IMR-90 (cell line): ENCODE data around the gene KRTAP19-3. TPM values are rescaled to one million over a fixed set of nuclear protein-coding genes. Genes with fewer than 3 reads are reported as not detected.

Experiments
- microRNA-seq, 2 experiments: library from miRNA; stranded (forward) in 1 of 2; unstranded in 1 of 2; fragments of 10-50 nt in 1 of 2; fragments of <30 nt in 1 of 2; gene quantifications in 1 of 2; microRNA quantifications in 1 of 2; one replicate each; pipeline versions ENCODE3 to v1.1.0; 2013 to 2020; ENCODE audit not compliant: insufficient read depth in 1 of 2, insufficient read length in 1 of 2, unreplicated experiment in 1 of 2
- polyA plus RNA-seq, 3 experiments: library from polyadenylated mRNA; depleted of rRNA; stranded (reverse); fragments of >200 nt; gene quantifications; 2 replicates each; pipeline ENCODE4 v1.2.3, GENCODE V29; 2012; ENCODE audit warnings: low replicate concordance in 1 of 3
- small RNA-seq, 5 experiments: library from RNA; depleted of rRNA; stranded (forward); fragments of <200 nt; gene quantifications; one replicate each; pipeline ENCODE3, GENCODE V24; 2012
- total RNA-seq: library from RNA; depleted of rRNA; stranded (reverse); fragments of >200 nt; gene quantifications from 2 replicates; pipeline ENCODE4 v1.2.3, GENCODE V29; 2012; rRNA removed

KRTAP19-3 gene
- total and polyA plus RNA-seq, 2 of the 4 experiments (the other 2 are of a cell fraction): not detected

Small RNA genes within 50 kb of the gene (microRNA-seq; reads per million reads assigned to microRNA genes)
- gene AP000567.1 (ENCODE audit: insufficient read depth, insufficient read length) (not detected), gene KRTAP19-10P (ENCODE audit: insufficient read depth, insufficient read length) (not detected), gene KRTAP19-11P (ENCODE audit: insufficient read depth, insufficient read length) (not detected), gene KRTAP19-9P (ENCODE audit: insufficient read depth, insufficient read length) (not detected)

Small RNA genes within 50 kb of the gene (small RNA-seq; reads per million reads assigned to genes)
- gene AP000567.1: 0 reads per million in 5 experiments
- gene KRTAP19-10P: 0 reads per million in 5 experiments
- gene KRTAP19-11P: 0 reads per million in 5 experiments
- gene KRTAP19-9P: 0 reads per million in 5 experiments

Other genes with a start within 250 kb of the KRTAP19-3 start
- gene KRTAP24-1, start 209.1 kb downstream of the KRTAP19-3 start, total RNA-seq: not detected in 2 replicates
- not detected in 2 replicates for gene KRTAP24-1, start 209.1 kb downstream of the KRTAP19-3 start, polyA plus RNA-seq (2012; rRNA removed)
- not detected in 2 replicates for gene KRTAP25-1, start 202.5 kb downstream of the KRTAP19-3 start, total RNA-seq
- not detected in 2 replicates for gene KRTAP25-1, start 202.5 kb downstream of the KRTAP19-3 start, polyA plus RNA-seq (2012; rRNA removed)
- not detected in 2 replicates for gene KRTAP26-1, start 171.7 kb downstream of the KRTAP19-3 start, total RNA-seq
- gene KRTAP26-1, start 171.7 kb downstream of the KRTAP19-3 start, polyA plus RNA-seq (2012; rRNA removed): not detected in 2 replicates
- not detected in 2 replicates for gene KRTAP27-1, start 154.3 kb downstream of the KRTAP19-3 start, total RNA-seq
- not detected in 2 replicates for gene KRTAP27-1, start 154.3 kb downstream of the KRTAP19-3 start, polyA plus RNA-seq (2012; rRNA removed)
- not detected in 2 replicates for gene KRTAP23-1, start 143.4 kb downstream of the KRTAP19-3 start, total RNA-seq
- not detected in 2 replicates for gene KRTAP23-1, start 143.4 kb downstream of the KRTAP19-3 start, polyA plus RNA-seq (2012; rRNA removed)
- not detected in 2 replicates for gene KRTAP13-2, start 119.7 kb downstream of the KRTAP19-3 start, total RNA-seq
- not detected in 2 replicates for gene KRTAP13-2, start 119.7 kb downstream of the KRTAP19-3 start, polyA plus RNA-seq (2012; rRNA removed)
- not detected in 2 replicates for gene KRTAP13-1, start 96.0 kb downstream of the KRTAP19-3 start, total RNA-seq
- not detected in 2 replicates for gene KRTAP13-1, start 96.0 kb downstream of the KRTAP19-3 start, polyA plus RNA-seq (2012; rRNA removed)
- not detected in 2 replicates for gene KRTAP13-3, start 66.1 kb downstream of the KRTAP19-3 start, total RNA-seq
- gene KRTAP13-3, start 66.1 kb downstream of the KRTAP19-3 start, polyA plus RNA-seq (2012; rRNA removed): not detected in 2 replicates
- not detected in 2 replicates for gene KRTAP13-4, start 61.8 kb downstream of the KRTAP19-3 start, total RNA-seq
- not detected in 2 replicates for gene KRTAP13-4, start 61.8 kb downstream of the KRTAP19-3 start, polyA plus RNA-seq (2012; rRNA removed)
- gene KRTAP15-1, start 51.7 kb downstream of the KRTAP19-3 start, total RNA-seq: not detected in 2 replicates
- gene KRTAP15-1, start 51.7 kb downstream of the KRTAP19-3 start, polyA plus RNA-seq (2012; rRNA removed): not detected in 2 replicates
- not detected in 2 replicates for gene KRTAP19-1, start 11.6 kb downstream of the KRTAP19-3 start, total RNA-seq
- gene KRTAP19-1, start 11.6 kb downstream of the KRTAP19-3 start, polyA plus RNA-seq (2012; rRNA removed): not detected in 2 replicates
- gene KRTAP19-2, start 4.6 kb downstream of the KRTAP19-3 start, total RNA-seq: not detected in 2 replicates
- not detected in 2 replicates for gene KRTAP19-2, start 4.6 kb downstream of the KRTAP19-3 start, polyA plus RNA-seq (2012; rRNA removed)
- not detected in 2 replicates for gene KRTAP19-4, start 5.2 kb upstream of the KRTAP19-3 start, total RNA-seq
- gene KRTAP19-4, start 5.2 kb upstream of the KRTAP19-3 start, polyA plus RNA-seq (2012; rRNA removed): not detected in 2 replicates
- not detected in 2 replicates for gene KRTAP19-5, start 10.1 kb upstream of the KRTAP19-3 start, total RNA-seq
- not detected in 2 replicates for gene KRTAP19-5, start 10.1 kb upstream of the KRTAP19-3 start, polyA plus RNA-seq (2012; rRNA removed)
- gene KRTAP19-6, start 49.9 kb upstream of the KRTAP19-3 start, total RNA-seq: not detected in 2 replicates
- not detected in 2 replicates for gene KRTAP19-6, start 49.9 kb upstream of the KRTAP19-3 start, polyA plus RNA-seq (2012; rRNA removed)
- not detected in 2 replicates for gene KRTAP19-7, start 69.3 kb upstream of the KRTAP19-3 start, total RNA-seq
- not detected in 2 replicates for gene KRTAP19-7, start 69.3 kb upstream of the KRTAP19-3 start, polyA plus RNA-seq (2012; rRNA removed)
- not detected in 2 replicates for gene KRTAP22-2, start 98.4 kb upstream of the KRTAP19-3 start, total RNA-seq
- not detected in 2 replicates for gene KRTAP22-2, start 98.4 kb upstream of the KRTAP19-3 start, polyA plus RNA-seq (2012; rRNA removed)
- gene KRTAP6-3, start 100.4 kb upstream of the KRTAP19-3 start, total RNA-seq: not detected in 2 replicates
- gene KRTAP6-3, start 100.4 kb upstream of the KRTAP19-3 start, polyA plus RNA-seq (2012; rRNA removed): not detected in 2 replicates
- not detected in 2 replicates for gene KRTAP6-2, start 106.9 kb upstream of the KRTAP19-3 start, total RNA-seq
- gene KRTAP6-2, start 106.9 kb upstream of the KRTAP19-3 start, polyA plus RNA-seq (2012; rRNA removed): not detected in 2 replicates
- gene KRTAP22-1, start 109.1 kb upstream of the KRTAP19-3 start, total RNA-seq: not detected in 2 replicates
- not detected in 2 replicates for gene KRTAP22-1, start 109.1 kb upstream of the KRTAP19-3 start, polyA plus RNA-seq (2012; rRNA removed)
- gene KRTAP6-1, start 121.9 kb upstream of the KRTAP19-3 start, total RNA-seq: not detected in 2 replicates
- gene KRTAP6-1, start 121.9 kb upstream of the KRTAP19-3 start, polyA plus RNA-seq (2012; rRNA removed): not detected in 2 replicates
- not detected in 2 replicates for gene KRTAP20-1, start 124.4 kb upstream of the KRTAP19-3 start, total RNA-seq
- not detected in 2 replicates for gene KRTAP20-1, start 124.4 kb upstream of the KRTAP19-3 start, polyA plus RNA-seq (2012; rRNA removed)
- not detected in 2 replicates for gene KRTAP20-4, start 128.6 kb upstream of the KRTAP19-3 start, total RNA-seq
- gene KRTAP20-4, start 128.6 kb upstream of the KRTAP19-3 start, polyA plus RNA-seq (2012; rRNA removed): not detected in 2 replicates
- not detected in 2 replicates for gene KRTAP20-2, start 143.2 kb upstream of the KRTAP19-3 start, total RNA-seq
- gene KRTAP20-2, start 143.2 kb upstream of the KRTAP19-3 start, polyA plus RNA-seq (2012; rRNA removed): not detected in 2 replicates
- gene KRTAP20-3, start 150.9 kb upstream of the KRTAP19-3 start, total RNA-seq: not detected in 2 replicates
- not detected in 2 replicates for gene KRTAP20-3, start 150.9 kb upstream of the KRTAP19-3 start, polyA plus RNA-seq (2012; rRNA removed)
- not detected in 2 replicates for gene KRTAP21-3, start 226.8 kb upstream of the KRTAP19-3 start, total RNA-seq
- not detected in 2 replicates for gene KRTAP21-3, start 226.8 kb upstream of the KRTAP19-3 start, polyA plus RNA-seq (2012; rRNA removed)